HEK293T (cell line): ENCODE data around the gene GSTM2.

Source experiments
- CTCF ChIA-PET: fragments of 350-600 bp; formaldehyde crosslinking; extraction: SDS; loops from one replicate; lab custom pipeline; 2021; ENCODE audit warnings: antibody characterized with exemption, inconsistent platforms; lab: Yijun Ruan, JAX
- POLR2A ChIA-PET: fragments of 350-600 bp; formaldehyde crosslinking; extraction: SDS; loops from one replicate; lab custom pipeline; 2020; ENCODE audit warnings: antibody characterized with exemption, inconsistent platforms; lab: Yijun Ruan, JAX
- DNase-seq: peaks from one replicate; pipeline ENCODE4 v3.0.0; 2012; ENCODE audit warnings: mixed read lengths; ENCODE audit errors: extremely low spot score
- ARNT ChIP-seq: fragments of 450-650 bp; IDR thresholded peaks from 2 replicates; pipeline ENCODE4 v1.6.1; 2017; ENCODE audit warnings: mild to moderate bottlenecking
- BHLHE40 ChIP-seq: fragments of 450-650 bp; IDR thresholded peaks from 2 replicates; pipeline ENCODE4 v1.6.1; 2016; ENCODE audit warnings: mild to moderate bottlenecking, moderate library complexity, borderline replicate concordance
- CTBP1 ChIP-seq: fragments of 450-650 bp; IDR thresholded peaks from 2 replicates; pipeline ENCODE4 v1.6.1; 2016; ENCODE audit warnings: borderline replicate concordance
- ELF4 ChIP-seq: fragments of 450-650 bp; IDR thresholded peaks from 2 replicates; pipeline ENCODE4 v1.6.1; 2017; ENCODE audit warnings: antibody characterized with exemption
- FOXA1 ChIP-seq: fragments of 450-650 bp; IDR thresholded peaks from 2 replicates; pipeline ENCODE4 v1.6.1; 2016; ENCODE audit warnings: mild to moderate bottlenecking
- FOXK2 ChIP-seq: fragments of 450-650 bp; IDR thresholded peaks from 2 replicates; pipeline ENCODE4 v1.6.1; 2016; ENCODE audit warnings: mild to moderate bottlenecking
- FOXM1 ChIP-seq: fragments of 450-650 bp; IDR thresholded peaks from 2 replicates; pipeline ENCODE4 v1.6.1; 2017; ENCODE audit warnings: mild to moderate bottlenecking, borderline replicate concordance
- HDGF ChIP-seq: fragments of 450-650 bp; IDR thresholded peaks from 2 replicates; pipeline ENCODE4 v1.6.1; 2017; ENCODE audit warnings: antibody characterized with exemption, borderline replicate concordance
- L3MBTL2 ChIP-seq: fragments of 450-650 bp; conservative IDR thresholded peaks from 2 replicates; pipeline ENCODE4 v1.6.1; 2016; ENCODE audit warnings: mild to moderate bottlenecking
- LEF1 ChIP-seq: fragments of 450-650 bp; IDR thresholded peaks from 2 replicates; pipeline ENCODE4 v1.6.1; 2017; ENCODE audit warnings: mild to moderate bottlenecking, borderline replicate concordance
- NFRKB ChIP-seq: fragments of 450-650 bp; IDR thresholded peaks from 2 replicates; pipeline ENCODE4 v1.6.1; 2016; ENCODE audit warnings: mild to moderate bottlenecking, moderate library complexity
- PKNOX1 ChIP-seq: fragments of 450-650 bp; IDR thresholded peaks from 2 replicates; pipeline ENCODE4 v1.6.1; 2016
- SP1 ChIP-seq: fragments of 450-650 bp; IDR thresholded peaks from 2 replicates; pipeline ENCODE4 v1.6.1; 2017
- SUZ12 ChIP-seq: fragments of 450-650 bp; IDR thresholded peaks from 2 replicates; pipeline ENCODE4 v1.6.1; 2016; ENCODE audit warnings: mild to moderate bottlenecking
- TARDBP ChIP-seq: fragments of 450-650 bp; IDR thresholded peaks from 2 replicates; pipeline ENCODE4 v1.6.1; 2016
- ZNF384 ChIP-seq: fragments of 450-650 bp; IDR thresholded peaks from 2 replicates; pipeline ENCODE4 v1.6.1; 2016

Gene GSTM2

GRCh38 chr1:109634292-109634691, 33.6 kb upstream of the GSTM2 start:
- TF ChIP-seq ARNT (no peak), FOXM1 (no peak), FOXA1 (no peak), ZNF384 (no peak), ELF4 (no peak), CTBP1 (no peak), PKNOX1 (no peak), HDGF (no peak), NFRKB (no peak), SUZ12 (no peak), SP1 (no peak)
- POLR2A ChIA-PET = interaction anchor here (1.1 to 6.0 kb wide), 2 partner anchors 85 to 86 kb away, joined by 7 to 37 read pairs; partner anchors contain the start of gene GNAI3
- CTCF ChIA-PET = interaction anchor here (1.2 kb wide), 1 partner anchor 90 kb away, joined by 3 read pairs; no protein-coding TSS in a partner anchor
- DNase-seq = no peak

GRCh38 chr1:109634771-109635750, 32.8 kb upstream of the GSTM2 start:
- ChIA-PET POLR2A (interaction anchor here (1.1 kb wide), 1 partner anchor 86 kb away, joined by 7 read pairs; the partner anchor contains the start of gene GNAI3), CTCF (interaction anchor here (1.2 to 6.9 kb wide), 2 partner anchors 91 to 138 kb away, joined by 3 to 118 read pairs; no protein-coding TSS in a partner anchor)
- no peak for DNase-seq
- TF ChIP-seq SUZ12 (no peak), L3MBTL2 (no peak), BHLHE40 (no peak), CTBP1 (no peak), HDGF (no peak), FOXK2 (no peak)

GRCh38 chr1:109635862-109636200, 32.0 kb upstream of the GSTM2 start:
- ChIA-PET POLR2A (interaction anchor here (6.6 kb wide), 1 partner anchor 87 kb away, joined by 79 read pairs; the partner anchor contains the start of gene GNAI3), CTCF (interaction anchor here (0.6 to 6.9 kb wide), 4 partner anchors 31 to 153 kb away, joined by 3 to 118 read pairs (median 4); no protein-coding TSS in a partner anchor)
- DNase-seq = no peak
- TF ChIP-seq FOXA1 = no peak
- TF ChIP-seq PKNOX1 = no peak
- no peak for TF ChIP-seq LEF1
- no peak for TF ChIP-seq TARDBP
- TF ChIP-seq CTBP1 = no peak
- TF ChIP-seq FOXK2 = no peak
- no peak for TF ChIP-seq SP1
- no peak for TF ChIP-seq NFRKB
- TF ChIP-seq ELF4 = no peak
- TF ChIP-seq FOXM1 = no peak
- TF ChIP-seq ARNT = no peak
- TF ChIP-seq HDGF = no peak
- TF ChIP-seq SUZ12 = no peak
- TF ChIP-seq BHLHE40 = no peak
- no peak for TF ChIP-seq ZNF384
- TF ChIP-seq L3MBTL2 = no peak

- POLR2A ChIA-PET = interaction anchor here (6.6 kb wide), 1 partner anchor 87 kb away, joined by 79 read pairs; the partner anchor contains the start of gene GNAI3
- CTCF ChIA-PET = interaction anchor here (0.6 to 6.9 kb wide), 4 partner anchors 31 to 153 kb away, joined by 3 to 118 read pairs (median 4); no protein-coding TSS in a partner anchor
- no peak for DNase-seq
- no peak for TF ChIP-seq TARDBP
- no peak for TF ChIP-seq CTBP1
- no peak for TF ChIP-seq FOXK2
- TF ChIP-seq SUZ12 = no peak
- TF ChIP-seq PKNOX1 = peak; percentile 17; the same call in 1 of the 2 replicates
- no peak for TF ChIP-seq HDGF
These were observed 31.5 kb upstream of the GSTM2 start for GRCh38 chr1:109636201-109636952.

GRCh38 chr1:109637446-109637845, 30.4 kb upstream of the GSTM2 start:
- ChIA-PET CTCF (interaction anchor here (1.7 to 6.9 kb wide), 3 partner anchors 8 to 135 kb away, joined by 6 to 118 read pairs (median 42); no protein-coding TSS in a partner anchor), POLR2A (interaction anchor here (6.6 kb wide), 1 partner anchor 88 kb away, joined by 79 read pairs; the partner anchor contains the start of gene GNAI3)
- TF ChIP-seq TARDBP (no peak), PKNOX1 (no peak), BHLHE40 (no peak), SP1 (no peak)
- DNase-seq = no peak
